ENCODE data around the gene EXOC5. TPM values are rescaled to one million over a fixed set of nuclear protein-coding genes. Genes with fewer than 3 reads are reported as not detected.

Gene EXOC5
- total RNA-seq, 1 donor, result 87.4 TPM

DNA sequence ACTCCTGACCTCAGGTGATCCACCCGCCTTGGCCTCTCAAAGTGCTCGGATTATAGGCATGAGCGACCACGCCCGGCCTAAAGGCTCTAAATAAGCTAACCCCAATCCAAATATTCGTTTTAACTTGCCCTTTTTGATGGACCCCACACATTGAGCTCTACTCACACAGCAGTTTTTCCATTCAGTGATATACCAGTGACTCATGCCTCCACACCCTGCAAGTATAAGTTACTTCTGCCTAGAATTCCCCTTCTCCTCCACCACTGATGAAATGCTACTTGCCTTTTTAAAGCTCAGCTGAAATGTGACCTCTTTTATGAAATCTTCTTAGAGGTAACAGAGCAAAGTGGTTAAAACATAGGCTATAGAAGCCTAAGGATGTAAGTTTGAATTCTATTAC, 68.8 kb downstream of the EXOC5 start:
- DNase-seq (ENCODE audit: low read depth), result peak; percentile 59
- H3K4me3 ChIP-seq (ENCODE audit: low read depth, low read length), result no peak overlapping the region
- TF ChIP-seq, protein P1, sequence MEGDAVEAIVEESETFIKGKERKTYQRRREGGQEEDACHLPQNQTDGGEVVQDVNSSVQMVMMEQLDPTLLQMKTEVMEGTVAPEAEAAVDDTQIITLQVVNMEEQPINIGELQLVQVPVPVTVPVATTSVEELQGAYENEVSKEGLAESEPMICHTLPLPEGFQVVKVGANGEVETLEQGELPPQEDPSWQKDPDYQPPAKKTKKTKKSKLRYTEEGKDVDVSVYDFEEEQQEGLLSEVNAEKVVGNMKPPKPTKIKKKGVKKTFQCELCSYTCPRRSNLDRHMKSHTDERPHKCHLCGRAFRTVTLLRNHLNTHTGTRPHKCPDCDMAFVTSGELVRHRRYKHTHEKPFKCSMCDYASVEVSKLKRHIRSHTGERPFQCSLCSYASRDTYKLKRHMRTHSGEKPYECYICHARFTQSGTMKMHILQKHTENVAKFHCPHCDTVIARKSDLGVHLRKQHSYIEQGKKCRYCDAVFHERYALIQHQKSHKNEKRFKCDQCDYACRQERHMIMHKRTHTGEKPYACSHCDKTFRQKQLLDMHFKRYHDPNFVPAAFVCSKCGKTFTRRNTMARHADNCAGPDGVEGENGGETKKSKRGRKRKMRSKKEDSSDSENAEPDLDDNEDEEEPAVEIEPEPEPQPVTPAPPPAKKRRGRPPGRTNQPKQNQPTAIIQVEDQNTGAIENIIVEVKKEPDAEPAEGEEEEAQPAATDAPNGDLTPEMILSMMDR (IDR thresholded peaks at IDR 0.05; ENCODE audit: insufficient read depth, low read length), result no peak

DNA sequence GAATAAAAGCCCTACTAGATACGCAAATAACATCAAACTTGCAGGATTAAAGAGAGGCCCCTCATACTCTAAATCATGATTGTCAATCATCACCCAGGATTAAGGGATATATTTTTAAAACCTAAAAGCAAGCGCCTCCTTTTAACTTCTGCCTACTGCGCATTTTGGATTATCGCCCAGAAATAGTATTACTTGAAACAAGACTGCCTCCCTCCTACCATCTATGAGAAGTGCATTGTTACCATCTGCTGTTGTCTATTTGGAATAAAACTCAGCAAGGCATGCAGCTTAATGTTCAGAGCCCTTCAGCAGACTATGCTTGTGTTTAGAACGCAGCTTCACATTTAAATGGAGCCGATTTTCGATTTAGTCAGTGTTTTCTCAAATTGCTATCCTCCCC, 79.6 kb downstream of the EXOC5 start:
- no peak overlapping the region for H3K4me3 ChIP-seq (ENCODE audit: low read depth, low read length)
- peak; percentile 26 for DNase-seq (ENCODE audit: low read depth)
- TF ChIP-seq, protein P1 (IDR thresholded peaks at IDR 0.05; ENCODE audit: insufficient read depth, low read length), result peak; percentile 18

DNA sequence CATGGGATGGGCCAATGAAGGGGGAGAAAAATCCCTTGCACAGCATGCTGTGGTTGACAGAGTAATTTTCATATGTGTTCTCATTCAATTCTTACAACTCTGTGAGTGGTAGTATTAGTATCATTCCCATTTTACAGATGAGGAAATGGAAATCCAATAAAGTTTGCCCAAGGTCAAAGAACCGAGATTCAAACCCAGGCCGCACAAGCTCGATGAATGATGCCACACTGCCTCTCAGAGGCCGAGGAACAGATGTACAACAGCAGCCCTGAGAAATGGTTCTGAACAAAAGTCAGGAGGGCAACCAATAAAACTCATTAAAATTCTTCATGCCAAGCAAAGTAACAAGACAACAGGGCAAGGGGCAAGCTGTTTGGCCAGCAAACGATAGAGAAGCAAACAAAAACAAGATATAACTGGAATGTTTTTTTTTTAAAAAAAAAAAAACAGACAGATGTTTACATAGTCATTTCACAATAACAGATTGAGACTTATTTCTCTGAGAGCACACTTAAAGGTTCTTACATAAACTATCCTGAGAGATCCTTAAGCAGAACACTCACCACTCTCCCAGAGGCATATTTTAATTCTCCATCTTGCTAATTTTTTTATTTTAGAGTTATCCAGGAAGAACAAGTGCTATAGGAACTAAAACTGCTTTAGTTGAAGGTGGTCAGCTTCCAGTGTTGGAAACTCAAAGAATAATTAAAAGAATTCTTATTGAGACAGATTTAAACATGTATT, 85.8 kb downstream of the EXOC5 start:
- TF ChIP-seq, protein P1 (IDR thresholded peaks at IDR 0.05; ENCODE audit: insufficient read depth, low read length), result peak; percentile 28
- DNase-seq (ENCODE audit: low read depth), result peak; percentile 3

DNA sequence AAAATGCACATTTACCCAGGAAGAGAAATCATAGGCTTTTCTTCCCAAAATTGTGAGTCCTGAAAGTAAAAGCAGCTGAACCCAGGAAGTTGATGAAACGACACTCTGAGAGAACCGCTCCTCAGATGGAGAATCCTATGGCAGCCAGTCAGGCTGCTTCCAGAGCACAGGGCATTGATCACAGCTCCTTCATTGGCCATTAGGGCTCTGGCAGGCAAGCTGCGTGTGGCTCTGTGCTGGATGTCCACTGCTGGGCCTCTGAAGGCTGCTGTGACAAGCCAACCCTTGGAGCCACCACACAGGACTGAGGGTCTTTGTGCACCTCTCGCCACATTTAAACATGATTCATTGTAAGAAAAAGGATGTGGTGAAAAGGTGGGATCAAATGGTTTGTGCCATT, 89.4 kb downstream of the EXOC5 start:
- no peak overlapping the region for H3K4me3 ChIP-seq (ENCODE audit: low read depth, low read length)
- TF ChIP-seq, protein P1 (IDR thresholded peaks at IDR 0.05; ENCODE audit: insufficient read depth, low read length), result no peak
- no peak for DNase-seq (ENCODE audit: low read depth)

More for the DNA sequence above, 85.8 kb downstream of the EXOC5 start:
- H3K4me3 ChIP-seq (ENCODE audit: low read depth, low read length), result no peak overlapping the region

DNA sequence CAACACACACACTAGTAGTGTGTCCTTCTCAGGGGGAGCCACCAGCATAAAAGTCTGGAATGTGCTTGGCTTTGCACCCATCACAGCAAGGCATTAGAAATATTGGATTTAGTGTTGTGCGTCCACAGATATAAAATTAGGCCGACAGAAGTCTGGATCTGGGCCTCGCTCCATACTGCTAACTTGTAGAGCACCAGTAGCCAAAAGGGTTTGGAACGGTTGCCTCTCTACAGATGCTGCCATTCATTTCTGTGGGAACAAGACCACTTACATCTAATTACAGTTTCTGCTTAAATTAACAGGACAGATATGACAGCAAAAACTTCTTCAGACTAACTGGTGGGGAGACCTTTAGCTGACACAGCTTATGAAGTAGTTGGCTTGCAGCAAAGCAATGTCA, 94.2 kb downstream of the EXOC5 start:
- TF ChIP-seq, protein P1 (IDR thresholded peaks at IDR 0.05; ENCODE audit: insufficient read depth, low read length), result no peak
- no peak overlapping the region for H3K4me3 ChIP-seq (ENCODE audit: low read depth, low read length)
- DNase-seq (ENCODE audit: low read depth), result no peak

DNA sequence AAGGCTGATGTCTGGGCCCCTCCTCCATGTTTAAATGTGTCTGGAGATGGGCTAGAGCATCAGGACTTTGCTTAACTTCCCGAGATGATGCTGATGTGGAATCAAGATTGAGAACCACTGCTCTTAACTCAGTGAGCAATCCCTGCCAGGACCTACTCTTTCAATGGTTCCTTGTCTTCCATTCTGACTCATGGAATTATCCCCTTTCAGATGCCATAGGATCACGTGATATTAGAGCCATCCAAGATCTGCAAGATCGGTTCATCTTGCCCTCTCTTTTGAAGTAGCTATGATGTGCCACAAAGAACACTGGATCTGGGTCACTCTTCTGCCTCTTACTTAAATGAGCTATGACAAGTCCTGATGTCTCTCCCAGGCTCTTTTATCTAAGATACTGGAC, 96.8 kb downstream of the EXOC5 start:
- no peak for DNase-seq (ENCODE audit: low read depth)
- no peak overlapping the region for H3K4me3 ChIP-seq (ENCODE audit: low read depth, low read length)
- TF ChIP-seq, protein P1 (IDR thresholded peaks at IDR 0.05; ENCODE audit: insufficient read depth, low read length), result no peak

DNA sequence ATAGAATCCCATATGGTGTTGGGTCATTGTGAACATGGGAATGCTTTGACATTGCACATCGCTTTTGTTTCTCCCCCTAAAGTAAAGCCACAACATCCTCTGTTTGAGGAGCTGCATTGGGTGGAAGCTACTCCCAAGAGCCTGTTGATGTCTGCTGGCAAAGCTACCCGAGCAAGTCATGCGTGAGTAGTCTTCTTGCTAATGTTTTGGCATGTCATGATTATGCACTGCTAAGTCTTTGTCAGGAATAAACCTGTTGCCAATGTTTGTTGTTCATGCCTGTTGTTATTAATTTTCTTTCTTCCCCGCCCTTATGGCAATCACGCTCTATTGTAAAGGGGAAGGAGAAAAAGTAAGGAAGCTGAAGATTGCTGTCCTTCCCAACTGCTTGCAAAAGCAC, 97.3 kb downstream of the EXOC5 start:
- no peak for DNase-seq (ENCODE audit: low read depth)
- TF ChIP-seq, protein P1 (IDR thresholded peaks at IDR 0.05; ENCODE audit: insufficient read depth, low read length), result no peak
- H3K4me3 ChIP-seq (ENCODE audit: low read depth, low read length), result no peak overlapping the region

Measured in fibroblast of the aortic adventitia (primary cell).